NCI-H510A (cell line): ENCODE data around the gene COL23A1.
"Not testable (repeated sequence)": the region's sequence is repeated elsewhere in the genome, so short reads cannot be mapped to it uniquely, and the experiment has no call there.

ENCODE experiments used
- DNase-seq: peaks from one replicate; lab custom pipeline; 2025; lab: John Stamatoyannopoulos, UW

The COL23A1 gene

DNA sequence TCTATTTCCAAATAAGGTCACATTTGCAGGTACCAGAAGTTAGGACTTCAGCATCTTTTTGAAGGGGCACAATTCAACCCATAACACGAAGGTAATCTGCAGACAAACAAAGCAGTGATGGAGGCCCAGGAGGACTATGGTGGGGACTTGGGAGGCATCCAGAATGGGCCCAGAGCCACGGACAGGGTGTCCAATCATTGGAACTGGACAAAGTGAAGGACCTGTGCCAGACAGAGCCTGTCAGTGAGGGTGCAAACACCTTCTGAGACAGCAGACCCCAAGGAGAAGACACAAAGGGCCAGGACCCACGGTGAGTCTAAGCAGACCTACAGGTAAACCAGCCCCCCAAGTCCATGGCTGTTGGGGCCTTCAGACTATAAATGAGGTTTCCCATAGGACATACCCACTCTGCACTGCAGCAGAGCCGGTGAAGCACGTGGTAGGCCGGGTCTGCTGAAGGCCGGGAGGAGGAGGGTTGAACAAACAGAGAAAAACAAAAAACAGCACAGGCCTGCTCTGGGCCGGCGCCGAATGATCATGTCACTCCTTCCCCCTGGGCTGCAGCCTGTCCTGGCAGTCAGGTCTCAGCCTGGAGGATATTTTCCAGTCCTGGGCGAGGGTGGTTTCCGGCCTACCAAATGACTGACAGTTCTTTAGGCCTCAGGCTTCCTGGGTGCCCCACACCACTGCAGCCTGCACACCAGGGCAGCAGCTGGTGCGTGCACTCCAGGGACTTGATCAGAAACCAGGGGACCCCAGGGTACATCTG lies 84.4 kb downstream of the COL23A1 start:
- no peak for DNase-seq

DNA sequence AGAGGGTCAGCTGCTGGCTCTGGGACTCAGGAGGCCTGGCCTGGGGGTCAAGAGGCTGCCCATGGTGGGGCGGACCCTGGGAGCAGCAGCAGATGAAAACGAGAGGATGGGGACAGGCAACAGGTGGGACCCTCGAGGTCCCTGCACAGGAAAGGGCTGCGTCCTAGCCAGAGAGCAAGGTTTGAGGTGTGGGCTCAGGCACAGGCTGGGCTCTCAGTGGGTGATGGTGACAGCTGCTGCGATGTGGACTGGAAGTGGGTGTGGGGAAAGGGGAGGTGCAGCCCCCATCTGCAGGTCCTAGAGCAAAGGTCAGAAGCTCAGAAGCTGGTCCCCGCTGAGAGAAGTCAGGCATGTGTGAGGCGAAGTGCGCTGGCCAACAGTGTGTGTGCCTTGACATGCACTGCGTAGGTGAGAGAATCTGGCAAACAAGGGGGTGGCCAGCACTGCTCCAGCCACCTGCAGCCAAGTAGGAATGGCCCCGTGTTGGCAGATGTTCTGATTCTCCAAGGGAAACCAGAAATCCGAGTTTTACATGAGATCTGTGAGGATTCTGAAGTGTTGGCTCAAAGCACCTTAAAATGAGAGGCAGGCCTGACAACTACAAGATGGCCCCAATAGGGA lies 85.7 kb downstream of the COL23A1 start:
- no peak for DNase-seq

DNA sequence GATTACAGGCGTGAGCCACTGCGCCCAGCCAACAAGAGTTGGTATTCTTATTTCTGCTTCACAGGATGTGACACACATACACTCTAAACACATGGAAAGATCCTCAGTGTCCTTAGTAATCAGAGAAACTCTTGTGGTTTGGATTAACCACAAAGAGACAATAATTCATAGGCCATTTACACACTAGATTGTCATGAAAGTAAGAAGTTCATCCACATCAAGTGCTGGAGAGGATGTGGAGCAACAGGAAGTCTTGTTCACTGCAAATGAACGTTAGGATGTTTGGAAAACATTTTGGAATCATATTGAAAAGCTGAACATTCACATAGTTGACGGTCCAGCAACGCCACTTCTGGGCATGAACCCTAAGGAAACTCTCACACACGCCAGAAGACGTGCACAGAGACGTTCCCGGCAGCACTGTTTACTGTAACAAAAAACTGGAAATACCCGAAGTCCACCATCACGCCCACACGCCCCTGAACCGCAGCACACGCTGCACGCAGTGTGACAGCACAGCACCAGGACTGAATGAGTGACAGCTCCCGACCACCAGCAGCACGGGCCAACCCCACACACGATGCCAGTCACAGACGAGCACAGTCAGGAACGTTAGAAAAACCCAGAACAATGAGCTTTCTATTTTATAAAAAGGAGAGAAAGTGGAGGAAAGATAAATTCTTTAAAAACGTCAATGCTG lies 87.6 kb downstream of the COL23A1 start:
- no peak for DNase-seq

DNA sequence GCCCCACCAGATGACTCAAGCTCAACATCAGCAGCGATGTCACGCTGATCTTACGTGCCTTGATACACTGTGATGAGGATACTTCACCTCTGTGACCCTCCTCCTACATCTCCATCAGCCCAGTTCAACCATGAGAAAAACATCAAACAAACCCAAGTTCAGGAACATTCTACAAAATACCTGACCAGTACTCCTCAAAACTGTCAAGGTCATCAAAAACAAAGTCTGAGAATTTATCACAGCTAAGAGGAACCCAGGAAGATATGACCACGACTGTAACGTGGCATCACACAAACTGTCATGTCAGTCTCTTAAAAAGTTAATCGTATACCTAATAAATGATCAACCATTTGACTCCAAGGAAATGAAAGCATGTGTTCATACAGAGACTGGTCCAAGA lies 90.8 kb downstream of the COL23A1 start:
- DNase-seq: no peak

DNA sequence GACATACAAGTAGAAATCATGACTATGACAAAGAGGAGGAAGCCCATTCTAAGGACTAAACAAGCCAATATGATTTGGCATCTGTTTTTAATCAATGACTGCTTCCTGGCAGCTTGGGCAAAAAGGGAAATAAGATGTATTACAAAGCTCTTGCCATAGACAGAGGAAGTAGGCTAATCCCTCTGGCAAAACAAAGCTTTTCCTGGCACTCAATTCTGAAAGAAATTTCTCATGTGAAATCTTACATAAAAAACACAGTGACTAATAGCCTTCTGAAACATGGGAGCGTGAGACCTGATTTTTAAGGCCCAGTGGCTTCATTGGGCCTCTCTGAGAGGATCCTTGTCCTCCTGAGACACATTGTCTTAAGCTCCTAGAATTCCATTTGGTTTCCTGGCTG lies 93.6 kb downstream of the COL23A1 start:
- no peak for DNase-seq

DNA sequence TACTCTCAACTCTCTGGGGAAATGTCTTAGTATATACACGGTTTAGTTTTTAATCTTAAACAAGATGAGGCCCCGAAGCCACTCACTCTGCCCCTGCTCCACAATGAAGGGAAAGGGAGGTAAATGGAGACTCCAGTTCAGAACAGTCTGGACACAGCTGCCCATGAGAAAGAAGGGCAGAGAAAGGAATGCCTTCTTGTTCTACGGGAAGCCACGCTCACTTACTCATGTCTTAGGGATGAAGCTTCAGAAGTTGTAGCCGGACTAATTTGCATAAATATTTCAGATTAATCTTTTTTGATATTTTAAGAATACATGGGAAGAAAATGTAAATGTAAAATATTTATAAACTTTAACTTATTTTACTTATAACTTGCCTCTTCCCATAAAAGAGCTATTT lies 94.0 kb downstream of the COL23A1 start:
- no peak for DNase-seq

DNA sequence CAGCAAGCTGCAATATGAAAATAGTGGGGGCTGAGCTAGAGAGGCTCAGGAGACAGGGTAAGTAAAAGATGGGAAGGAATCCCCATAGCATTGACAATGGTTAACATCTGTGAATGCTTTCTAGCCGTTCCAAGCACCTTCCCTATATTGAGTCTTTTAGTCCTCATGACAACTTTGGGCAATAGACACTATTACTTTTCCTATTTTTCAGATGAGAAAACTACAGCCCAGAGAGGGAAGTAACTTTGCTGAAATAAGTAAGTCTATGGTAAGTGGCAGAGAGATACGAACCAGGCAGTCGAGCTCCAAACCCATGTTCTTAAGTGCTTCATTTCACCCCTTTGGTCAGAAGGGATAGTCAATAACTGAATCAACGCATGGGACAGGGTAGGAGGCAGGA lies 94.5 kb downstream of the COL23A1 start:
- DNase-seq: no peak

DNA sequence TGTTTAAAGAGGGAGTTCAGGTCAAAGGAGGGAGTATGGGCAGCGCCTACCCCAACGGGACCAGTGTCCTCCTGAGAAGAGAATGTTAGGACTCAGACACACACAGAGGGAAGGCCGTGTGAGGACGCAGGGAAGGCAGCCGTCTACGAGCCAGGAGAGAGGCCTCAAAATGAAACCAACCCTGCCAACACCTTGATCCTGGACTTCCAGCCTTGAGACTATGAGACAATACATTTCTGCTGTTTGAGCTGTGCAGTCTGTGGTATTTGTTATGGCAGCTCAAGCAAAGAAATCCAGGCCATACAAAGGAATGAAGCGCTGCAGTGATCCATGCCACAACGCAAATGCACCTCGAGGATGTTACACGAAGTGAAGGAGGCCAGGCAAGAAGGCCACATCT lies 97.9 kb downstream of the COL23A1 start:
- DNase-seq: no peak

DNA sequence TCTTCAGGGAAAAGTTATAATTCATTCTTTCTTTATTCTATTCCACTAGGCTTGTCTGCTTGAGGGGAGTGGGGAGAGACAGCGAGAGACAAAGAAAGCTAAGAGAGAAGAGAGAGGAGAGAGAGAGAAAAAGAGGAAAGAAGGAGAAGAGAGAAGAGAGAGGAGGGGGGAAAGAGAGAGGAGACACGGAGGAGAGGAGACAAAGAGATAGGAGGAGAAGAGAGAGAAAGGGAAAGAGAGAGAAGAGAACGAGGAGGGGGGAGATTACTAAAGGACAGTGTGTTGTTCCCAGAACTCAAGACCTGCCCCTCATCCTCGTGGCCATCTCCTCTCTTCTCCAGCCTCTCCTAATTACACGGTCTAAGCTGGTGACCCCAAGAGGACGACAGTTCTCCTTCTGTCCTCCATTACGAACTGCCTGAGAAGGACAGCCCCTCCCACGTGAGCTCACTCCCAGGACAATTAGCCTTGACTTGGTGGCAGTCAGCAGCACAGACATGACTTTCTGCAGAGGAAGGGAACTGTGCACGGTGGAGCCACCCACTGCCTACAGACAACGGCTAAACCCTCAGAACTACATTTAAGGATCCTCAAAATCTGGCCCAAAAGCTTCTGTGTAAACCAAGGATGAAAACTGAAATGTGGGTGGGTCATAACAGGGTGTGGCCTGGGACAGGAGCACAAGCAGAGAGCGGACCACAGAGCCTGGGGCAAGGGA lies 99.1 kb downstream of the COL23A1 start:
- no peak for DNase-seq

DNA sequence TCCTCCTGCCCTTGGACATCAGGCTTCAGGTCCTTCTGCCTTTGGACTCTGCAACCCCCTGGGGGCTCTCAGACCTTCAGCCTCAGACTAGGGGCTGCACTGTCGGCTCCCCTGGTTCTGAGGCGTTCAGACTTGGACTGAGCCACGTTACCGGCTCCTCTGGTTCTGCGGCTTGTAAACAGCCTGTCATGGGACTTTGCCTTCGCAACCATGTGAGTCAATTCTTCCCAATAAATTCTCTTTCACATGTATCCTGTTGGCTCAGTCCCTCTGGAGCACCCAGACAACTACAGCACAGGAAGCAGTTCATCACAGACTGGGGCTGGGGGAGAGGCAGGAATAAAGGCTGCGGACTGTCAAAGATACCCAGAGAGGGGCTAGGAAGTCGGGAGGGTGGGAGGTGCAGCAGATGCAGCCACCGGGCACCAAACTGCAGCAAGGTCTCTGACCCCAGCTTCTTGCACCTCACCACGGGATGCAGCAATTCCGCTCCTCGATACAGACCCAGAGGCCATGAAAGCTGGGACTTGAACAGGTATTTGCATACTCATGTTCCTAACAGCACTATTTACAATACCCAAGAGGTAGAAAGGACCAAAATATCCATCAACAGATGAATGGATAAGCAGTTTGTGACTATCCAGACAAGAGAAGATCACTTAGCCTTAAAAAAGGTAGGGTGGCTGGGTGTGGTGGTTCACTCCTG lies 100.8 kb downstream of the COL23A1 start:
- no peak for DNase-seq

DNA sequence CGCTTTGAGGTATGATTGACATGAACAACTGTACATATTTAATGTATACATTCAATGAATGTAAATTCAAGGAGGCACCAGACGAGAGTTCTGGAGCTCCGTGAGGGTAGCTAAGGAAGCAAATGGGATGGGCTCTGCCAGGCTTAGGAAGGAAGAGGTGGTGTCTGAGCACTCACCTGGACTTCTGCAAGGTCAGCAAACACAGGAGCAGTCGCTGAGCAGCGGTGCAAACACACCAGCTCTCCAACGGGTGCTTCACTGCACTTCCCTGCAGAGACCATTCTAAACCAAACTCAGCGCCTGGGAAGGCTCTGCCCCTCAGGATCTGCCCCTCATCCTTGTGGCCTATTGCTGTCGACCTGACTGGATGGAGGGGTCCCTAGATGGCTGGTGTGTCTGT lies 101.5 kb downstream of the COL23A1 start:
- DNase-seq: no peak

DNA sequence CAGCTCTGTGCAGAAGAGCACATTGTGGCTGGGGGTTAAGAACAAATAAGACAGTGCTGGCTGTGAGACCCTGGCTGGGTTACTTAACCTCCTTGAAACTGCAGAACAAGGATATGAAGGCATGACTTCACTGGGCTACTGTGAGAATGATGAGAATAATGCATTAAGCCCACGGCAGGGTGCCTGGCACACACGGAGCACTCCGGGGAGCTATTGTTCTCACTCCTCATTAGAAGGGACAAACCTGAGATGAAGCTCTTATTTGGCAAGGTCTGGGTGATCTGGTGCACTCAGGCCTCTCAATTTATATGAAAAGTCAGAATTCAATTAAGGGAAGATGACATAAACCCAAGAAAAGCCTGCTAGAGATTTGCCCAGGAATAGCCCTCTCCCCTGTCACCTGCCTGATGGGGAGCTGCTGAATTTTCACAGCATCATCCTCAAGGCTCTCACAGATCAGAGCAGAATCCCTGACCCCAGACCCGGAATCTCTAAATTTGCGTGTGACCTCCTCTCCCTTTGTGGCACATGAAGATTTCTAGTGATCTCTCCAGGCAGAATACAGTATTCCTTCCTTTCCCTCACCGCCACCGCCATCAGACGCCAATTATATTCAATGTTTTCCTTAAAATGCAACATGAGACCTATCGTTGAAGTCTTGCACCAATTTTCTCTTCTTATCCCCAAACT lies 102.1 kb downstream of the COL23A1 start:
- DNase-seq: no peak

DNA sequence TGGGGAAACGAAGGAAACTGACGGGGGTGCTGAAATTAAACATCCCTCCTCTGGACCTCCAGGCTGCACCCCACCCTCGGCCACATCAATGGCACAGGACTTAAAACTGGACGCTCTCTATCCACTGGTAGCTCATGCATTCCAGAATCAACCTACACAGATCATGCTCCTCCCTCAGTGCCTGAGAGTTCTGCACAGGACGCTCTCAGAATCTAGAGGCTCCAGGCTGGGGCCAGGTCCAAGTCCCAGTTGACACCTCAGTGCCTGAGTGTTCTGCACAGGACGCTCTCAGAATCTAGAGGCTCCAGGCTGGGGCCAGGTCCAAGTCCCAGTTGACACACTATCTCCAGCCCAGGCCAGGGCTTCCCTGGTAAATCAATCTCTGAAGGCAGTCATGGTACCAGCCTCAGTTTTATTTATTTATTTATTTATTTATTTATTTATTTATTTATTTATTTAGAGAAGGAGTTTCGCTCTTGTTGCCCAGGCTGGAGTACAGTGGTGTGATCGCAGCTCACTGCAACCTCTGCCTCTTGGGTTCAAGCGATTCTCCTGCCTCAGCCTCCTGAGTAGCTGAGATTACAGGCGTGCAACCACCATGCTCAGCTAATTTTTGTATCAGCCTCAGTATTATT lies 103.2 kb downstream of the COL23A1 start:
- not testable (repeated sequence) for DNase-seq

DNA sequence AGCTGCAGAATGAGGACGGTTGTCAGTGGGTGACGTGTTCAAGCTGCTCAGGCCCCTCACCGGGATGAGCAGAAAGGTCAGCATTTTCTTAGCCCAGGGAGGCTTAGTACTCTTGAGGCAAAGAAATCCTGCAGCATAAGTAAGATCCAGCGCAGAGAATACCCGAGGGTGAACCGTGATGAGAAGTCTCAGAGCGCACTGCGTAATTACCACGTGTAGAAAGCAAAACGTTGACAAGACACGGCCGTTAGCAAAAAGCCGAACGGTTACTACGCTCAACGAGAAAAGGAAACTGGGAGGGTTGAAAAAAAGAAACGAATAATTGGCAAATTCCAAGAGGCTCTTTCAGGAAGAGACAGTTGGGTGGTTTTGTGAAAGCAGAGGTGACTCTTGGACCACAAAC lies 104.0 kb downstream of the COL23A1 start:
- DNase-seq: no peak

DNA sequence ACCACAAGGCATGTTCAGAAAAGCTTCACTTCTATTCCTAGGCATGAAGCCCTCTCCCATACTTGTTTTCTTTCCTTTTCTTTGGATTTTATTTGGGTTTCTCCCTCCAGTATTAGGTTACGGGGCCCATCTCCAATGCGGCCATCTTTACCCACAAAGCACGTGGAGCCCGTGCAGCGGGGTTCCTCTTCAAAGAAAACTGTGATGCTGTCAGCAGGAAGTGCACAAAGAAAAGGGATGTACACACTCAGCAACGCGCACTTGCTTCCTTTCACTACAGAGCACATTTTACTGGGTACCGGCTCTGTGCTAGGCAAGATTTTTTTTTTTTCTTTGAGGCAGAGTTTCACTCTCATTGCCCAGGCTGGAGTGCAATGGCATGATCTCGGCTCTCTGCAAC lies 106.6 kb downstream of the COL23A1 start:
- DNase-seq: no peak

DNA sequence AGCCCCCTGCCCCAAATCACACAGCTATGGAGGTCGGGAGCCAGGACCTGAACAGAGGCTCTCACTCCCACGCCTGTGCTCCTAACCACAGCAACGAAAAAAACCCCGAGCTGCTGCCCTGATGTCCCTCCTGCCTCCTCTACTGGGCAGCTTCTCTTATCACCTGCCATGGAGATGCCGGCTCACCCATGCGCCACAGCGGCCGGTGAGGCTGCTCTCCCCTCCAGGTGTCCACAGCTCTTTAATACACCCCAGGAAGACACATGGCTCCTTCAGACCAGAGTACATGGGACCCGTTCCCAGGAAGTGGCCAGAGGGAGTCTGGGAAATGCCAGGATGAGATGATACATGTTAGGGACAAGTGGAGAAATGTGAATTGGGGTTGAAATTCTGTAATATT lies 110.9 kb downstream of the COL23A1 start:
- no peak for DNase-seq

DNA sequence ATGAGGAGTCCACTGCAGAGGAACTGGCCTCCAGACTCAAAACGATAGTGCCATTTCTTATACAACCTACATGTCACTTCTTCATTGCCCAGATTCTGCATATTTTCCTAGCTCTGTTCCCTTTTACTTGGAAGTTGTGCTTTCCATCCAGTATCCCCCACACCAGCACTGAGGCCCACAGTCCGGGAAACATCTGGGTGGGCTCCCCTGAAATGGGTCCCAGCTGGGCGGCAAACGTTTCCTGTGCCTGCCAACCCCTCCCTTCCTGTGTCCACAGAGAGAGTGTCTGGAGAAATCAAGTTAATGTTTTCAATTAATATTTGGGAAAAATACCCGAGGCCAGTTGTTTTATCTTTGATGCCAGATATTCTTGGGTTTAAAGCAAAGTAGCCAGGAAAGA lies 111.8 kb downstream of the COL23A1 start:
- no peak for DNase-seq

DNA sequence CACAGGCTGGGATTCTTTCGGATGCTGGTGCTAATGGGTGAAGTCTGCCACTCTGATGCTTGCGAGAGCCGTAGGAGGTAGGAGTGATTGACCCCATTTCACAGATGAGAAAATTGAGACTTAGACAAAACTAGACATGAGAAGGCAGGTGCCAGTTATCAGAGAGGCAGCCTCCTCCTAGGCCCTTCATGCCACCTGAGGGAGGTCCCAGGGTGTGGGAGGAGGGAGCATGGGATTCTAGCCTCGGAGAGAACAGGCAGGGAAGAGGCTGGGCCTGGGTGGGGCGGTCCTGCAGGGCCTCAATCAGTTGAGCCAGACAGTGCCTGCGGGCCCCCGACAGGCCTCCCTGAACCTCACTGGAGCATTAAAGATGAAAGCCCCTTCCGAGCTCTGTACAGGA lies 112.4 kb downstream of the COL23A1 start:
- no peak for DNase-seq

DNA sequence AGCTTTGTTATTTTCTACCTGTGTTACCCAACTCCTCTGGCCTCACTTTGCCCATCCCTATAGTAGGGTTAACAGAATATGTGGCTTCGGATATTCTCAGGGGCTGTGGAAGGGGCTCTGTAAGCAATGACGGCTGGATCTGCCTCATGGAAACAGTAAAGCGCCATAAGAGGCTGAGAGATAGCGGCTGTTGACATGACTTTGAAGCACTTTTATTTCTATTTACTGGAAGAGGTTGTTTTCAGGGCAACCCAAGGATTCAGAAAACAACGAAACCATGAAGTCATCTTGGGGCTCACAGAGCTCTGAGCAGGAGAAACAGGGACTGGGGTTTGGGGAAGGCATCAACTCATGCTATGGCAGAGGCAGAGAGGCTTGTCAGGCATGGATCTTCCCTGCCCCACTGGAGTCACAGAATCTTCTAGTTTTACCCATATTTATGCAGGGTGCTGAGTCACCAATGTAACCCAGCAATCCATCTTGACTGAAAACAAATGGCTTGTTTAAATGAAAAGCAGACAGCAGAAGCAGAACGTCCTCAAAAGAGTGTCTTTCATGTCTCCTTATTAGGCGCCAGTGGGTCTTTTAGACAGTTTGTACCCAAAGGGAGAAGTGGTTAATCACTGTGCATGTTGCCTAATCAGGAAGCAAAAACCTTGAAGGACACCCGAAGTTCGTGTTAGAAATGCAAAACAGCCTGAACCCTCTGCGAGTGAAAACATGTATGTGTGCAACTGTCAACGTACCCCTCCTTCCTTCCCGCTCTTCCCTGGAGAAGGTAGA lies 113.0 kb downstream of the COL23A1 start:
- DNase-seq: no peak

DNA sequence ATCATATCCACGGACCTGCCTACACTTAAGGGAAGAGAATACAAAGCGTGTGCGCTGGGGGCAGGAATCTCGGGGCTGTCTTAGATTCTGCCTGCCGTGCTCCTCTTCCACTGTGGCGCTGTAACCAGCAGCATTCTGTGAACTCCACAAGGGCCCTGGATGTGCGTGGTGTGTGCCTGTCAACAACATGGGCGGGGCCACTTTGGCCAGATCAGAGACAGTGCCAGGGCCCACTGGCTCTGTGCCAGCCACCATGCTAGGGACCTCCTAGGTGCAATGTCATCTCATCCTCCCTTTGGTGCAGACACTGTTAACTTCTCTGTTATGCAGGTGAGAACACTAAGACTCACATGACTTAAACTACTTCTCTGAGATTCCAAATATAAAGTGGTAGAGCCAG lies 113.7 kb downstream of the COL23A1 start:
- DNase-seq: no peak
